GM19193 (cell line): ENCODE data around the gene BRINP1.

Experiments used
- POLR2A ChIP-seq: IDR thresholded peaks from 4 replicates; pipeline ENCODE4 v1.6.1; 2011; ENCODE audit not compliant: insufficient read depth, insufficient read length; ENCODE audit errors: extremely low read depth

Gene BRINP1

GRCh38 chr9:119366909-119367682, 2.1 kb downstream of the BRINP1 start:
- TF ChIP-seq POLR2A: no peak

GRCh38 chr9:119365291-119366027, 3.8 kb downstream of the BRINP1 start:
- TF ChIP-seq POLR2A: no peak

GRCh38 chr9:119360237-119360636, 9.0 kb downstream of the BRINP1 start:
- TF ChIP-seq POLR2A: no peak

GRCh38 chr9:119357336-119358096, 11.7 kb downstream of the BRINP1 start:
- no peak for TF ChIP-seq POLR2A

GRCh38 chr9:119349351-119349825, 19.8 kb downstream of the BRINP1 start:
- TF ChIP-seq POLR2A: no peak

GRCh38 chr9:119343059-119343990, 25.9 kb downstream of the BRINP1 start:
- TF ChIP-seq POLR2A: no peak

GRCh38 chr9:119339056-119339455, 30.2 kb downstream of the BRINP1 start:
- TF ChIP-seq POLR2A: no peak

- TF ChIP-seq POLR2A: no peak
These were observed 31.7 kb downstream of the BRINP1 start for GRCh38 chr9:119337573-119337972.

GRCh38 chr9:119334745-119335144, 34.5 kb downstream of the BRINP1 start:
- TF ChIP-seq POLR2A: no peak

- no peak for TF ChIP-seq POLR2A
These were observed 35.6 kb downstream of the BRINP1 start for GRCh38 chr9:119333507-119334229.

- no peak for TF ChIP-seq POLR2A
These were observed 36.7 kb downstream of the BRINP1 start for GRCh38 chr9:119332522-119332921.

GRCh38 chr9:119322184-119322583, 47.1 kb downstream of the BRINP1 start:
- no peak for TF ChIP-seq POLR2A

GRCh38 chr9:119318371-119318770, 50.9 kb downstream of the BRINP1 start:
- TF ChIP-seq POLR2A: no peak

- TF ChIP-seq POLR2A: no peak
These were observed 55.4 kb downstream of the BRINP1 start for GRCh38 chr9:119313846-119314245.

GRCh38 chr9:119310741-119311140, 58.5 kb downstream of the BRINP1 start:
- no peak for TF ChIP-seq POLR2A
